ENCODE data around the gene TAF12. TPM values are rescaled to one million over a fixed set of nuclear protein-coding genes. Genes with fewer than 3 reads are reported as not detected.
"Not testable (repeated sequence)": the region's sequence is repeated elsewhere in the genome, so short reads cannot be mapped to it uniquely, and the experiment has no call there.

TAF12 gene
- total RNA-seq, 1 donor from 2014 or later: 19.8 TPM

- no peak for DNase-seq (ENCODE audit: low spot score)
Measured at GRCh38 chr1:28644494-28644893, 1.6 kb upstream of the TAF12 start.

GRCh38 chr1:28642056-28642846 lies 616 bp downstream of the TAF12 start:
- no peak for DNase-seq (ENCODE audit: low spot score)

GRCh38 chr1:28640766-28641165 lies 2.1 kb downstream of the TAF12 start:
- no peak for DNase-seq (ENCODE audit: low spot score)

GRCh38 chr1:28632560-28632959 lies 10.3 kb downstream of the TAF12 start:
- DNase-seq (ENCODE audit: low spot score): no peak

- DNase-seq (ENCODE audit: low spot score): no peak
Measured at GRCh38 chr1:28631713-28632112, 11.2 kb downstream of the TAF12 start.

- no peak for DNase-seq (ENCODE audit: low spot score)
Measured at GRCh38 chr1:28613175-28613574, 29.7 kb downstream of the TAF12 start.

GRCh38 chr1:28606771-28607170 lies 36.1 kb downstream of the TAF12 start:
- DNase-seq (ENCODE audit: low spot score): no peak

- no peak for DNase-seq (ENCODE audit: low spot score)
Measured at GRCh38 chr1:28604962-28605361, 37.9 kb downstream of the TAF12 start.

GRCh38 chr1:28604411-28604810 lies 38.5 kb downstream of the TAF12 start:
- DNase-seq (ENCODE audit: low spot score): no peak

GRCh38 chr1:28602536-28603439 lies 40.1 kb downstream of the TAF12 start:
- DNase-seq (ENCODE audit: low spot score): peak; percentile 65

- no peak for DNase-seq (ENCODE audit: low spot score)
Measured at GRCh38 chr1:28601696-28602095, 41.2 kb downstream of the TAF12 start.

- DNase-seq (ENCODE audit: low spot score): not testable (repeated sequence)
Measured at GRCh38 chr1:28596276-28596675, 46.6 kb downstream of the TAF12 start.

GRCh38 chr1:28595412-28596191 lies 47.3 kb downstream of the TAF12 start:
- no peak for DNase-seq (ENCODE audit: low spot score)

GRCh38 chr1:28594686-28595411 lies 48.0 kb downstream of the TAF12 start:
- not testable (repeated sequence) for DNase-seq (ENCODE audit: low spot score)

GRCh38 chr1:28593988-28594356 lies 48.9 kb downstream of the TAF12 start:
- DNase-seq (ENCODE audit: low spot score): not testable (repeated sequence)

GRCh38 chr1:28592321-28593071 lies 50.4 kb downstream of the TAF12 start:
- no peak for DNase-seq (ENCODE audit: low spot score)

- peak; percentile 65 for DNase-seq (ENCODE audit: low spot score)
Measured at GRCh38 chr1:28591708-28592320, 51.1 kb downstream of the TAF12 start, which contains the start of gene RAB42. Gene RAB42, plus strand, starts transcription at chr1:28592265. Its CDS starts 247 bp downstream, at chr1:28592512.

- DNase-seq (ENCODE audit: low spot score): not testable (repeated sequence)
Measured at GRCh38 chr1:28586585-28587391, 56.1 kb downstream of the TAF12 start.

GRCh38 chr1:28582248-28582615 lies 60.6 kb downstream of the TAF12 start:
- DNase-seq (ENCODE audit: low spot score): no peak

All from ureter (tissue), 1 donor.